OCI-LY7 (cell line): ENCODE data around the gene ANKRD10. TPM values are rescaled to one million over a fixed set of nuclear protein-coding genes. Genes with fewer than 3 reads are reported as not detected.
A peak's percentile ranks its signal among the peaks of the same experiment; 100 is the strongest.

Source experiments
- BruUV-seq: library from RNA; stranded (reverse); fragments of 400-500 nt; replicated peaks from 2 replicates; lab custom pipeline; 2021; lab: Mats Ljungman, UMichigan
- CTCF ChIA-PET: fragments of 300-600 bp; sonication (Branson Sonifier 250); formaldehyde crosslinking; loops from one replicate; lab custom pipeline; 2022; ENCODE audit warnings: antibody characterized with exemption; ENCODE audit not compliant: unreplicated experiment; lab: Charles Lee
- POLR2A ChIA-PET: fragments of 300-600 bp; sonication (Branson Sonifier 250); formaldehyde crosslinking; loops from one replicate; lab custom pipeline; 2022; ENCODE audit warnings: antibody characterized with exemption; lab: Charles Lee
- DNase-seq: peaks from one replicate; pipeline ENCODE4 v3.0.0-alpha.2; 2015; ENCODE audit warnings: low spot score
- H2AFZ ChIP-seq: fragments of 200-600 bp; sonication (generic), shearing (Covaris generic); 2 replicates; pipeline ENCODE4 v1.6.1; 2014; ENCODE audit warnings: mild to moderate bottlenecking, antibody characterized with exemption, low read length, moderate library complexity
- H3K27ac ChIP-seq: fragments of 200-600 bp; sonication (generic); 2 replicates; pipeline ENCODE4 v1.5.1; 2014; ENCODE audit warnings: mixed run types, low read depth, mild to moderate bottlenecking, moderate library complexity, low read length, inconsistent platforms; ENCODE audit not compliant: poor library complexity, severe bottlenecking
- H3K36me3 ChIP-seq: fragments of 200-600 bp; sonication (generic); 2 replicates; pipeline ENCODE4 v1.6.1; 2014; ENCODE audit warnings: mild to moderate bottlenecking, antibody characterized with exemption, low read length, moderate library complexity, mixed read lengths; ENCODE audit not compliant: insufficient read depth
- H3K4me1 ChIP-seq: fragments of 200-600 bp; sonication (generic); 2 replicates; pipeline ENCODE4 v1.5.1; 2014; ENCODE audit warnings: mild to moderate bottlenecking, low read length; ENCODE audit not compliant: insufficient read depth, poor library complexity, severe bottlenecking
- H3K4me2 ChIP-seq: fragments of 200-600 bp; sonication (generic); 2 replicates; pipeline ENCODE4 v1.6.1; 2014; ENCODE audit warnings: mild to moderate bottlenecking, low read length
- H3K4me3 ChIP-seq: fragments of 200-600 bp; sonication (generic); 2 replicates; pipeline ENCODE4 v1.5.1; 2014; ENCODE audit warnings: mild to moderate bottlenecking, low read depth, low read length; ENCODE audit not compliant: poor library complexity, severe bottlenecking
- H3K79me2 ChIP-seq: fragments of 200-600 bp; sonication (generic); 2 replicates; pipeline ENCODE4 v1.6.1; 2016; ENCODE audit warnings: low read depth, mild to moderate bottlenecking, low read length, moderate library complexity, mixed read lengths; ENCODE audit not compliant: insufficient read depth
- H3K9me2 ChIP-seq: fragments of 200-600 bp; sonication (generic); 2 replicates; pipeline ENCODE4 v1.6.1; 2016; ENCODE audit warnings: mild to moderate bottlenecking, low read length, mixed read lengths; ENCODE audit not compliant: insufficient read depth
- H3K9me3 ChIP-seq: fragments of 200-600 bp; sonication (generic); 2 replicates; pipeline ENCODE4 v1.6.1; 2014; ENCODE audit warnings: mild to moderate bottlenecking, mixed run types, low read length, mixed read lengths
- H4K20me1 ChIP-seq: fragments of 200-600 bp; sonication (generic); 2 replicates; pipeline ENCODE4 v1.6.1; 2014; ENCODE audit warnings: mild to moderate bottlenecking, antibody characterized with exemption, low read length, moderate library complexity, mixed read lengths; ENCODE audit not compliant: insufficient read depth
- CTCF ChIP-seq: fragments of 200-600 bp; sonication (generic); conservative IDR thresholded peaks from 2 replicates; pipeline ENCODE4 v1.5.1; 2014; ENCODE audit warnings: mild to moderate bottlenecking, antibody characterized with exemption, low read length, moderate library complexity, mixed read lengths
- EZH2phosphoT487 ChIP-seq: fragments of 200-600 bp; sonication (generic); IDR thresholded peaks from 2 replicates; pipeline ENCODE4 v1.6.1; 2018; ENCODE audit warnings: low read depth, borderline replicate concordance, mild to moderate bottlenecking, mixed run types, antibody characterized with exemption, low read length, moderate library complexity, mixed read lengths
- intact Hi-C: fragments of 100-400 bp; cut with micrococcal nuclease; formaldehyde crosslinking; loops from one replicate; pipeline ENCODE4 v1.10.0; 2022; ENCODE audit not compliant: unreplicated experiment
- total RNA-seq, 2 experiments: library from RNA; depleted of rRNA in 1 of 2; stranded (reverse); fragments of >200 nt in 1 of 2; shearing (Covaris generic) in 1 of 2; gene quantifications; 2 replicates each; pipeline ENCODE4 v1.2.3, GENCODE V29; 2014 to 2022

Gene ANKRD10
- total RNA-seq, 2 experiments from 2014 or later: 82.8 to 86.0 TPM

- CTCF ChIA-PET: no interaction called here
- H3K4me3 ChIP-seq: peak overlapping the region; percentile 98
- POLR2A ChIA-PET: no interaction called here
- peaks cover 40% of the 10 kb centered on the region for H3K36me3 ChIP-seq
- no peak for DNase-seq
- peak overlapping the region; percentile 90 for H3K27ac ChIP-seq
- intact Hi-C loops: loop anchor here (10.0 kb wide), 1 partner anchor 273 kb away; no protein-coding TSS in a partner anchor
- no peaks in the 10 kb centered on the region for H3K9me2 ChIP-seq
- H3K79me2 ChIP-seq: peaks cover 77% of the 10 kb centered on the region
- H3K4me2 ChIP-seq: peak overlapping the region; percentile 99
- H2AFZ ChIP-seq: no peak overlapping the region
- no TSS peak for BruUV-seq
- TF ChIP-seq CTCF (no peak), EZH2phosphoT487 (no peak)
- peaks cover 15% of the 10 kb centered on the region for H4K20me1 ChIP-seq
- peaks cover 16% of the 10 kb centered on the region for H3K4me1 ChIP-seq
- H3K9me3 ChIP-seq: no peaks in the 10 kb centered on the region
Measured at GRCh38 chr13:110911880-110912279, 3.0 kb downstream of the ANKRD10 start.

DNA sequence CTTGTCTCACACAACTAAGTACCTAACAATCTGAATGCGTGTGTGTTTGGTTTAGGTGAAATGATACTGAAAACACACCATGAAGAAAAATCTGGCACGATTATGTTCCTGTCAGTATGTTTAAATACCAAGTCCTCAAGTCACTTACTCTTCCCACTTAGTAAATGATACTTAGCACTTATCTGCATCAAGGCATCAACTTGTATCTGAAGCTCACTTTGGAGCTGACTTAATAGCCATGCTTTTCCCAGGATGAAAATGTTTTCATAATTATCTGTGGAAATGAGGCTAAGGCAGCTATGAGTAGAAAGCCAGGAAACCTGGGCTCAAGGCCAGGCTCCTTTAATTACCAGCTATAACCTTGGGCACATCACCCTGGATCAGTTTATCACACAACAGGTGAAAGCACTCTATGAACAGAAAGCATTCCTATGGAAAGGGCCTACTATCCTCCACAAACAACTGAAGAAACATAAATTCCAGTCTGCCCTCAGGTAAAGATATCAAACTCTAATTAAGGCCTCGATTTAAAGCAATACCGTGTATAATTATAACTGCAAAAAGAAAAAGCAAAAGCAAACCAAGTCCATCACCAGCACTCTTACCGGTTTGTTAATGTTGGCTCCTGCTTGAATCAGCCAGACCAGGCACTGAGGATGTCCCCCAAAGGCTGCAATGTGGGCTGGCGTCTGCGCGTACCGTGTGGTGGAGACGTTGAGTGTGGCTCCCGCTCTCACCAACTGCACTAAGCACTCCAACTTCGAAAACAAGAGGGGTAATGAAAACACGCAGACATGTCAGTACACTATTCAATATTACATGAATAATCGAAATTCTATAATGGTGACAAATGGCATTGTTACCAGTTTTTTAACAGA lies 4.6 kb downstream of the ANKRD10 start:
- POLR2A ChIA-PET: interaction anchor here (1.2 kb wide), 1 partner anchor 10 kb away, joined by 3 read pairs; no protein-coding TSS in a partner anchor
- peaks cover 15% of the 10 kb centered on the region for H4K20me1 ChIP-seq

More for the DNA sequence above, 4.6 kb downstream of the ANKRD10 start:
- H3K79me2 ChIP-seq: peaks cover 71% of the 10 kb centered on the region
- H3K4me2 ChIP-seq: no peak overlapping the region
- H3K4me3 ChIP-seq: no peak overlapping the region
- TF ChIP-seq EZH2phosphoT487 (no peak), CTCF (no peak)
- intact Hi-C loops: loop anchor here (10.0 kb wide), 1 partner anchor 275 kb away; no protein-coding TSS in a partner anchor
- peaks cover 57% of the 10 kb centered on the region for H3K36me3 ChIP-seq
- H3K9me3 ChIP-seq: no peaks in the 10 kb centered on the region
- peaks cover 11% of the 10 kb centered on the region for H3K4me1 ChIP-seq
- BruUV-seq: no TSS peak
- H3K9me2 ChIP-seq: no peaks in the 10 kb centered on the region
- H2AFZ ChIP-seq: no peak overlapping the region
- no peak for DNase-seq
- no peak overlapping the region for H3K27ac ChIP-seq
- CTCF ChIA-PET: no interaction called here
